DMS79 (cell line): Measurements from ENCODE around the gene IL17D.
"Not testable (repeated sequence)": the region's sequence is repeated elsewhere in the genome, so short reads cannot be mapped to it uniquely, and the experiment has no call there.

Experiments used
- DNase-seq: peaks from one replicate; lab custom pipeline; 2025; lab: John Stamatoyannopoulos, UW

Gene IL17D

GRCh38 chr13:20702915-20703779, at the start of gene IL17D:
IL17D (plus strand) TSS chr13:20703699; CDS start chr13:20704002, 303 bp downstream.
- DNase-seq, result no peak

GRCh38 chr13:20654156-20654555, 49.3 kb upstream of the IL17D start:
- DNase-seq, result no peak

GRCh38 chr13:20658451-20659040, 45.0 kb upstream of the IL17D start:
- no peak for DNase-seq

- DNase-seq, result no peak
Observed at GRCh38 chr13:20664351-20664750, 39.1 kb upstream of the IL17D start.

GRCh38 chr13:20666948-20667347, 36.6 kb upstream of the IL17D start:
- DNase-seq, result no peak

- DNase-seq, result no peak
Observed at GRCh38 chr13:20667857-20668437, 35.6 kb upstream of the IL17D start.

- no peak for DNase-seq
Observed at GRCh38 chr13:20669162-20669561, 34.3 kb upstream of the IL17D start.

- no peak for DNase-seq
Observed at GRCh38 chr13:20671789-20672188, 31.7 kb upstream of the IL17D start.

GRCh38 chr13:20672772-20673171, 30.7 kb upstream of the IL17D start:
- no peak for DNase-seq

GRCh38 chr13:20673715-20674114, 29.8 kb upstream of the IL17D start:
- DNase-seq, result no peak

- DNase-seq, result no peak
Observed at GRCh38 chr13:20676213-20676612, 27.3 kb upstream of the IL17D start.

GRCh38 chr13:20678606-20679005, 24.9 kb upstream of the IL17D start:
- not testable (repeated sequence) for DNase-seq

GRCh38 chr13:20679879-20680278, 23.6 kb upstream of the IL17D start:
- no peak for DNase-seq

GRCh38 chr13:20680416-20681080, 23.0 kb upstream of the IL17D start:
- DNase-seq, result no peak

GRCh38 chr13:20681481-20681880, 22.0 kb upstream of the IL17D start:
- DNase-seq, result not testable (repeated sequence)

- DNase-seq, result no peak
Observed at GRCh38 chr13:20682061-20682460, 21.4 kb upstream of the IL17D start.

- DNase-seq, result no peak
Observed at GRCh38 chr13:20684041-20684440, 19.5 kb upstream of the IL17D start.

GRCh38 chr13:20684546-20684945, 19.0 kb upstream of the IL17D start:
- DNase-seq, result no peak

GRCh38 chr13:20685092-20685491, 18.4 kb upstream of the IL17D start:
- no peak for DNase-seq

GRCh38 chr13:20686167-20686566, 17.3 kb upstream of the IL17D start:
- DNase-seq, result no peak

- DNase-seq, result no peak
Observed at GRCh38 chr13:20686863-20687579, 16.5 kb upstream of the IL17D start.

GRCh38 chr13:20689291-20689690, 14.2 kb upstream of the IL17D start:
- no peak for DNase-seq
